ENCODE results near the gene MAP2. TPM values are rescaled to one million over a fixed set of nuclear protein-coding genes. Genes with fewer than 3 reads are reported as not detected.

Gene MAP2
- total RNA-seq, 4 donors from 2014 or later: 5.1 to 16.6 (median 7.7) TPM

GRCh38 chr2:209771474-209772289, 347.8 kb downstream of the MAP2 start, which contains the start of gene UNC80:
UNC80 (plus strand) TSS chr2:209771832; CDS start chr2:209772073, 241 bp downstream.
- TF ChIP-seq, protein P1, sequence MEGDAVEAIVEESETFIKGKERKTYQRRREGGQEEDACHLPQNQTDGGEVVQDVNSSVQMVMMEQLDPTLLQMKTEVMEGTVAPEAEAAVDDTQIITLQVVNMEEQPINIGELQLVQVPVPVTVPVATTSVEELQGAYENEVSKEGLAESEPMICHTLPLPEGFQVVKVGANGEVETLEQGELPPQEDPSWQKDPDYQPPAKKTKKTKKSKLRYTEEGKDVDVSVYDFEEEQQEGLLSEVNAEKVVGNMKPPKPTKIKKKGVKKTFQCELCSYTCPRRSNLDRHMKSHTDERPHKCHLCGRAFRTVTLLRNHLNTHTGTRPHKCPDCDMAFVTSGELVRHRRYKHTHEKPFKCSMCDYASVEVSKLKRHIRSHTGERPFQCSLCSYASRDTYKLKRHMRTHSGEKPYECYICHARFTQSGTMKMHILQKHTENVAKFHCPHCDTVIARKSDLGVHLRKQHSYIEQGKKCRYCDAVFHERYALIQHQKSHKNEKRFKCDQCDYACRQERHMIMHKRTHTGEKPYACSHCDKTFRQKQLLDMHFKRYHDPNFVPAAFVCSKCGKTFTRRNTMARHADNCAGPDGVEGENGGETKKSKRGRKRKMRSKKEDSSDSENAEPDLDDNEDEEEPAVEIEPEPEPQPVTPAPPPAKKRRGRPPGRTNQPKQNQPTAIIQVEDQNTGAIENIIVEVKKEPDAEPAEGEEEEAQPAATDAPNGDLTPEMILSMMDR (IDR thresholded peaks at IDR 0.05; ENCODE audit: low read depth): no peak

DNA sequence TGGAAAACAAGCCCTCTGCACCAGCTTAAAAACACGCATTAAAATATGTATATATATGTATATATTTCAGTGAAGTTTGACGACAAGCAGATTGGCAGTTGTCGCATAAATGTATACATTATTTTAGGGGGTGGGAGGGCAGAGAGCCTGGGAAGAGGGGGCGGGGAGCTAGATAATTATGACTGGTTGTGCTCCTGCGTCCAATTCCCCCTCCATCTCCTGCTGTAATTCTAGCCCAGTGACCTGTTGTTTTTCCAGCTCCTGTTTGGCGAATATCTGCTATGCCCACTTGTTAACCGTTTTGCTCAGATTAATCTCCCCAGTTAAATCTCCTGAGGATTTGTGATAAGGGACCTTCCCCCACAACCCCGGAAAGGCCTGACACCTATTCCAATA, 348.4 kb downstream of the MAP2 start:
- TF ChIP-seq, protein P1 (IDR thresholded peaks at IDR 0.05; ENCODE audit: low read depth): no peak

DNA sequence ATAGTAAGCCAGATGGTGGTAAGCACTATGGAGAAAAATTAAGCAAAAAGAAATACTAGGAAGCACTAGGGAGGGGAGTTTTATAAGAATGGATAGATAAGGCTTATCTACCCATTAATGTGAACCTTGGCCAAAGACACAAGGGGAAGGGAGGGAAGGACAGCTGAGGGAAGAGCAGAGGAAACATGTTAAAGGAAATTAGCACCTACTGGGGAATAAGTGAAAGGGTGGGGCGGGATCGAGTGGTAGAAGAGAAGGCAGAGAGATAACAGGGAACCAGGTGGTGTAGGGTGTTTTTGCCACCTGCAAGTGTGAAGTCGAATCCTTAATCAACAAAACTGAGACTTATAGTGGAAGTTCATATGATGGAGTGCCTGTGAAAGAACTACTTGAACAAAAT, 349.5 kb downstream of the MAP2 start:
- TF ChIP-seq, protein P1 (IDR thresholded peaks at IDR 0.05; ENCODE audit: low read depth): no peak

Small RNA genes lying within 50 kb of the gene (small RNA-seq; reads per million reads assigned to genes)
- not detected for gene RNA5SP118

Data from subcutaneous adipose tissue (tissue), 4 donors.